NCI-H1436 (cell line): Measurements from ENCODE around the gene TAC3.
"Not testable (repeated sequence)": the region's sequence is repeated elsewhere in the genome, so short reads cannot be mapped to it uniquely, and the experiment has no call there.

Experiments
- DNase-seq: peaks from one replicate; lab custom pipeline; 2025; lab: John Stamatoyannopoulos, UW

The TAC3 gene

DNA sequence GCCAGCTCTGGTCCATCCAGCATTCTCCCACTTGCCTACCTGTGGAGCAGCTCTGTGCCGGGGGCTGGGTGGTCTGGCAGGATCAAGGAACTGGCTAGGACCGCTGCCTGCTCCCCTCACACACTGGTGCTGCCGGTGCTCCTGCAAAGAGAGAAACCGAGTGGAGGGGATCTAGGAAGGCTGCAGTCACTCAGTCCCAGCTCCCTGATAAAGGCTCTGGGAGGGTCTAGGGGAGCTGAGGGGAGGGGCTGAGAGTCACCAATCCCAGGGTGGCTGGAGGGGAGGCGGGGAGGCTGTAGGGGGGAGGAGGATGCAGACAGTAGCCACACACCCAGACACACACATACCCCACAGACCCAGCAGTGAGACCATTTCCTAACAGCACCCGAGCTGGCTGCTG, at the start of gene TAC3:
TAC3 (minus strand) TSS at position 182 of the 400 bp plus-strand sequence. CDS start 732 bp downstream, outside the sequence.
- DNase-seq: no peak

DNA sequence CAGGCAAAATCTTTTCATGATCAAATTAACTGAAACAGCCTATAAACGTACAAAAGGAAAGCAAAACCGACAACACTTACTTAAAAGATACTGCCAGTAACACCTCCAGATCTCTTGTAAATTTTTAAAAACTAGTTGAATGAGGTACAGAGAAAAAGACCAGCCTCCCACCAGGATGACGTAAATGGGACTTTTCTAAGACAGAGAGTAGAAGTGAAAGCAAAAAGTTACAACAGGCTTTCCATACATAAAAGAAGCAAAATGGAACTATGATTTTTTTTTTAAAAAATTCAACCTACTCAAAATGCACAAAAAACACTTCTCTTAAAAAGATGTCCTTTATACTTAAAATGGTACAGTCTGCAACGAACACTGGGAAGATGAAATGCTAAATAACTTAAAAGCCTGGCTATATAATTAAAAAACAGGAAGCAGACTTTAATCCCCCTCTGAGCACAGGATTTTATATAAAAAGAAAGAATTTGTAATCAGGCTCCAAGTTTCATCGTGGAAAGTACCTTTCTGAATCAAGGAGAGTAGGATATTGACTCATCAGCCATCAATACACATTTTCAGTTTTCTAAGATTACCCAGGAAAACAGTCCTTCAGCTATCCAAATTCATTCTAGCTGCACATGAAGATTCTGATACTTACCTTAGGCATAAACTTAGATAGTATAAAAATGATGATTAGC, 47.8 kb upstream of the TAC3 start:
- DNase-seq: no peak

DNA sequence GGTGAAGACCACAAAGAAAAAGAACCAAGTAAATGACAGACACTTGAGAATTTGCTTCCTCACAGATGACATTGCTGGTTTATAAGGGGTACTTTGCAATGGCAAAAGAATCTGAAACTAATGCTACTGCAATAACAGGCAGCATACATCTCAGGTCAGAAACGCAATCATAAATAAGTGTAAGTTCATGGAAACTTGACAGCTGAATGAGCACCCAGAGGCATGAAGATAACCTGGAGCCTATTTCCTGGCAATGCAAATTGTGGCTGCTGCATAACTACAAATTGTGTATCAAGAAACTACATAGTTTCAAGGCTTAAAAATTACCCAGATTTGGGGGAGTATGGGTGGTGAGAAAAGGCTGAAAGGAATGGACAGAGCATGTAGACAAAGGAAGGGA, 42.1 kb upstream of the TAC3 start:
- no peak for DNase-seq

DNA sequence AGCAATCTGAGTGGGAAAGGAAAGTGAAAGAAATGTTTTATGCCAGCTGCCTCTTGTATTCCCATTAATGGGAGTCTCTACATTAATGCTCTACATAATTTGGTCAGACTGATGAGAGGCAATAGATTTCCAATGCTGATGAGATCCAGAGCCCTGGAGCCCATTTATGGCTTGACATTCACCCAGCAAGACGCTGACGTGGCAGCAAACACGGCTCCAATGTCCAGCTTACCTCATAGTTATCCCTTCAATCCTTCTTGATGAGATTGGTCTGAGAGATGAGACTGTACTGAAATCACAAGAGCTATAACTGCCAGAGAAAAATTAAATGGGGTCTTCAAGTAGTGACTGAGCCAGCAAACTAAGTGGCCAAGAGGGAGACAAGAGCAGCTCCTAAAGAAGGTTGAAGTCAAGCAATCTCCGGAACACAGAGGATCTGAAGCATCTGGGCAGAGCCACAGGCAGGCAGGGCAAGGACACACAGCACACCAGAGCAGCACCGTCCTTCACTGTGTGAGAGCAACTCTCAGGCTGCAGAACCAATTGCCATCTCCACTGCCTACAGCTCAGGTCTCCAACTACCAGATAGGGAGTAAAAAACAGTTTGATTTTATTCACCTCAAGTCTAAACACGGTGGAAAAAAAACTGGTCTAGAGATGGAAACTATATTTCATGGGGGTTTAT, 40.9 kb upstream of the TAC3 start:
- no peak for DNase-seq

DNA sequence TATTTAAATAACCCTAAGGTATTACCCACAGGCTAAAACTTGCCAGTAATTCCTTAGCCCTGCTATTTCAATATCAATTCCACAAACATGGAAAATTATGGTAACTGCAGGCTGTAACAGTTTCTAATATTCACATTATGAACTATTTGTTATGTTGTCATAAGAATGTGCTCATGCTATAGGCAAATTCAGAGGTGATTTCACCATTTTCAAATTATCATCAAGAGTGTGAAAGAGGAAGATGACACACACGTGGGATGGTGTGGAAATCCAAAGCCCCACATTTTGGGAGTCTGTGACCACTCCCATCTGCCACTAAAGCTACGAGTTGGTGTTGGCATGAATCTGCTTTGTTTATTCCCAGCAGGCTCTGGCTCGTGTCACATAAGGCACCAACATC, 39.5 kb upstream of the TAC3 start:
- no peak for DNase-seq

DNA sequence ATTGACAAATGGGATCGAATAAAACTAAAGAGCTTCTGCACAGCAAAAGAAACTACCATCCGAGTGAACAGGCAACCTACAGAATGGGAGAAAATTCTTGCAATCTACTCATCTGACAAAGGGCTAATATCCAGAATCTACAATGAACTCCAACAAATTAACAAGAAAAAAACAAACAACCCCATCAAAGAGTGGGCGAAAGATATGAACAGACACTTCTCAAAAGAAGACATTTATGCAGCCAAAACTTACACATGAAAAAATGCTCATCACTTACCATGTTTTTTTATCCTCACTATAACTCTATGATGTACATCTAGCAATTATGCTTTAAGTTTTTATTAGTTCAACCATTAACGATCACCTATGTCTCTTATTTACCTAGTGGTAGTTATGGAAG, 37.6 kb upstream of the TAC3 start:
- DNase-seq: not testable (repeated sequence)

DNA sequence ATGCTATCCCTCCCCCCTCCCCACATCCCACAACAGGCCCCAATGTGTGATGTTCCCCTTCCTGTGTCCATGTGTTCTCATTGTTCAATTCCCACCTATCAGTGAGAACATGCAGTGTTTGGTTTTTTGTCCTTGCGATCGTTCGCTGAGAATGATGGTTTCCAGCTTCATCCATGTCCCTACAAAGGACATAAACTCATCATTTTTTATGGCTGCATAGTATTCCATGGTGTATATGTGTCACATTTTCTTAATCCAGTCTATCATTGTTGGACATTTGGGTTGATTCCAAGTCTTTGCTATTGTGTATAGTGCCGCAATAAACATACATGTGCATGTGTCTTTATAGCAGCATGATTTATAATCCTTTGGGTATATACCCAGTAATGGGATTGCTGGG, 36.8 kb upstream of the TAC3 start:
- DNase-seq: not testable (repeated sequence)

DNA sequence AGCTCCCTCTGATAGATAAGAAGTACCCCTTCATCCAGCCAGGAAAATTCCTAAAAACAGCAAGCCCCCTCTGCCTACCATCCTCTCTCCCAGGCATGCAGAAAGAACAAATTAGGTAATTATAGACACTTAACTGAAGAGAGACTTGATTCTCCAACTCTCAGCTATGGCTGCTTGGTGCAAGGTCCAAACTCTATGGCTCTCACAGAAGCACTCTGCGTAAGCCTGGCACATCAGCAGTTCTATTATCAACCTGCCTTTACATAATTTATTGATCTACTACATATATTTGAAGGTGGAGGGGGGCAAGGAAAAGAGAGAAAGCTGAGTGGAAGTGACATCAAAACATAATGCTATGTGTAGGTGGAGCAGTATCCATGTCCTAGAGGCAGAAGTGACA, 34.7 kb upstream of the TAC3 start:
- no peak for DNase-seq

DNA sequence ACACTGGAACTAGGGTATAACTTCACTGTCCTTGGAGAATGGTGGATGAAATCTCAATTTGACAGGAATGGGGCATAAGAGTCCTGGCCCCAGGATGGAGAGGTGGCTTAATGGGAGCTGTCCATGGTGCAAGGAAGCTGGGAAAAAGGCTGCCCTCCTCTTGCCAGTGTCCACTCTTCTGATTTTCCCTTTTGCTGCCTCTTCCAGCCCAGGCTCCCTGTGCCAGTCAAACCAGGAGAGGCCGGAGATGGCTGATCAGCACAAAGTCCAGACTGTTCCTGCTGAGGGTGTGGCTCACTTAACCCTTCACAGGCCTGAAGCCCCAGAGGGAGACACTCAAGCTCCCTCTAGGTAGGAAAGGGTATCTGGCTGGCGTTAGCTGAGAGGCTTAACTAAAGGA, 33.6 kb upstream of the TAC3 start, which contains the start of gene MYO1A:
MYO1A (minus strand) TSS at position 240 of the 400 bp plus-strand sequence. CDS start 1,806 bp downstream, outside the sequence.
- no peak for DNase-seq

DNA sequence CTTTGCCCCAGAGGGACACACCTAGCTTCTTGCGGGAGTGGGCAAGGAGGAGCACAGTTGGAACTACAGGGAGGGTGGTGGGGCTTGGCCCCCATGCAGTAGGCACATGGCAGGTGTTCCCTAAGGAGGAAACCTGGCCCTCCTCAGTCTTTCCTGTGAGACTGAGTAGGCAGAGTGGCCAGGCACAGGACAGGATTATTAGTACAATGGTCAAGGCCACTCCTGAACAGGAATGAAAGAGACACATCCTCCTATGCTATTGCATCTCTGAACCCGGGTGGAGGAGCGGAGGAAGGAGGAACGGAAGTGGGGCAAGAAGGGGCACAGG, 32.8 kb upstream of the TAC3 start:
- no peak for DNase-seq

DNA sequence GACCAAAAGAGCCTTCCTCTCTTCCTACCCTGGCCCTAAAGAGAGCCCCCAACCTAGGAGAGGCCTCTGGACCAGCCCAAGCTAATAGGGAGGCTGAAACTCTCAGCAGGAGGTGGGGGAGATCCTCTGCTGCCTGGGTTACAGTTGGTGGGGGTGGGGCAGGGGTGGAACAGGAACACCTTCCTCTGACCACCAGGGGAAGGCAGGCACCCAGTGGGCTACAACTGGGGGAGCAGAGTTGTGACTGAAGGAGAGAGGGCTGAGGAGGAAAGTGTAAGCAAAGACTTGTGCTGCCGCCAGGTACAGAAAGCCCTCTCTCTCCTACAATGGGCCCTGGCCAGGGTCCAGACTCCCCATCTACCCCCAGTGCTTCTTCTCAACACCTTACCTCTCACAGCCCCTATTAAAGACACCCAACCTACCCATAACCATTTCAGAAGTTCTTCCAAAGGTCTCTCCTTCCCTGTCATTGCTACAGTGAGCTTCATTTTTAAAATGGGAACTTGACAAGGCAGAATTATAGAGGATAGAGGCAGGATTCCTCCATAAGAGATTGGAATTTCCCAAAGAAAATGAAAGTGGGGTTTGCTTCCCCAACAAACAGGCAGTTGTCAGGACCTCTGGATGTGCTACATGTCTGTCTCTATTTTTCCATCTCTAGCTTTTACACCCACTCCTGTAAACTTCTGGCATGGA, 32.2 kb upstream of the TAC3 start:
- no peak for DNase-seq

DNA sequence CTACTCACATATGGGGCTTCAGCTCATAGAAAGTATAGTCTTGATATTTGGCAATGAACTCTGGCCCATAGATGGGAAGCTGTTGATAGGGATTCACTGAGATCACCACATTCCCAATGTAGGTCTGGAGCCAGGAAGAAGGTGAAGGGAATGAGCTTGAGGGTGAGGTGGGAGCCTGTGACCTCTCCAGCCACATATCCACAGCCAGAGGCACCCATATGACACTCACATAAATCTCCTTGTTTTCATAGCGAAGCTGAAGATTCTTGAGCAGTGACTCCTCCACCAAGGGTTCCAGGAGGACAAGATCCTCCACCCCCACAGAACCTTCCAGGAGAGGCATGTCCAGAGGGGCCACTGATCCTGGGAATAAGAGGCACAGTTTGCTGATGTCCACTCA, 31.7 kb upstream of the TAC3 start:
- DNase-seq: no peak

DNA sequence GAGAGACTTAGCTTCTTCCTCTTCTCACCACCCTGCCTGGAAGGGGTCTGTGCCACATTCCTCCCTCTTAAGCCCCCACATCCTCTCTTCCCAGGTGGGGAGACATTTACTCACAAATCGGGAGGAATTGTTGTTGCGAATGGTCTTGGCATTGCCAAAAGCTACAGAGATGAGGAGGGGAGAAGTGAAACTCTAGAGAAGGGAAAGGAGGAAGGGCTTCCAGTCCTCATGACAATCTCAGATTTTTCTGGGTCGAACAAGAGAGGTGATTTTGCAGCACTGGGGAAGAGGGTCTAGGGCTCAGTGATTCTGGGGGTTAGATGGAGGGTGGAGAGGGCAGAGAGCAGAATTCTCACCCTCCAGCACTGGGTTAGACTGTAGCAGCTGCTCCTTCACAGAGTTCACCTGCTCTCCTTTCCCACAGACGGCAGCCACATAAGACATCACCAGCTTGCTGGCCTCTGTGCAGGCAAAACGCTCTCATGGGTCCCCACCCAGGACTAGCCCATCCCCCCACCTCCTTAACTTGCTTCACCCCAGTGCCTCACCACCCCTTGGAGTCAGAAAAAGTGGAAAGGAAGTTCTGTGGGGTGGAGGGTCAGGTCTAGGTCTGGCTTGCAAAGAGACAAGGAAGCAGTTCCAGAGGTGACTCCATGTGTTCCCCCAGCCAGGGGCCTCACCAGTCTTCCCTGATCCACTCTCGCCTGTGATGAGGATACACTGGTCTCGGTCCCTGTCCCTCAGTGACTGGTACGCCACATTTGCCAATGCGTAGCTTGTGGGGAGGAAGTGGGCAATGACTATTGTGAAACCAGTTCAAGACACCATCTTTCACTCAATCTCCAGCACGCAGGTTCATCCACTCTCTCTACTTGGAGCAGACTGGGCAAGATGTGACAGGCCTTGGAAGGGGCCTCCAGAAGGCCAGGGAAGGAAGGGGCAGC, 30.9 kb upstream of the TAC3 start:
- DNase-seq: no peak

DNA sequence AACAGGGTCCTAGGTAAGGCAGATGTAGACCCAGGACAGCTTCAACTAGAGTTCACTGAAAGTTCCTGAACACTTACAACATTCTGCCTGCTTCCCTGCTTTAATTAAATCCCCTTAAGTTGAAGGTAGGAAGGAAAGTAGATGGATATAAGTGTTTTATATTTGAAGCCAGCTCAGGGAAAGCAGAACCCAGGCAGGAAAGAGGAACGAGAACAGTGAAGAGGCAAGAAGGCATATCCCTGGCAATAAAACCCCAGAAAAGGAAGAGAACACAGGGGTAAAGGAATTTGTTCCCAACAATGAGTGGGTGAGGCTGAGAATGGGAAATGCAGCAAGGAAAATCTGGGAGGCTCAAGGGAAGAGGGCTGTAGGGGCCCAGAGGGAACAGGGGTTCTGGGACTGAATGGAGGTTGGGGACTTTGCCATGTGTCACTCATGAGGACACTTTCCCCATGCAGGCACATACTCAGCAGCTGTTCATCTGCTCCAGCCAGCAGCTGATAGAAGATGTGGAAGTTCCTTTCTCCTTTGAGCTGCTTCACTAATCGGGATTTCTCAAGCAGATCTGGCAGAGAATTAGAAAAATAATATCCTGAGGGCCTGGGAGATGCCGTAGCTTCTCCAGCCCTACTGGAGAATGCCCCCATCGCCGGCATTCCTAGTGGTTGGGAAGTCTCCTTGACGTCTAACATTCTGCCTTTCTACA, 29.9 kb upstream of the TAC3 start:
- no peak for DNase-seq

DNA sequence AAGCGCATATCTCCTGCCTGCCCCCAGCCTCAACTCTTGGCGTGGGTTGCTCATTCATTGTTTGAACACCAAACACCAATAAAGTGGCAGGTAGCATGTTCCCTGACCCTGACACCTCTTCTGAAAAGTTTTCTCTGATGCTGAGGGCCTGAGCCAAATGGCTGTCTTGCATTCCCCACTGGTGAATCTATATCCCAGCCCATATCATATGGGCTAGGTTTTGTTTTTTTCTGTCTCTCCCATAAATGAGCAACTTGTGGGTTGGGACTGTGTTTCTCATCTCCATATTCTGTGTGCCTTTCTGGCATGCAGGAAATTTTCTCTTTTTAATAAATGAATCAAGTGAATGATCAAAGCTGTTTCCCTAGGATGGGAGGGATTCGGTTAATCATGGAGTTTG, 28.6 kb upstream of the TAC3 start:
- no peak for DNase-seq

DNA sequence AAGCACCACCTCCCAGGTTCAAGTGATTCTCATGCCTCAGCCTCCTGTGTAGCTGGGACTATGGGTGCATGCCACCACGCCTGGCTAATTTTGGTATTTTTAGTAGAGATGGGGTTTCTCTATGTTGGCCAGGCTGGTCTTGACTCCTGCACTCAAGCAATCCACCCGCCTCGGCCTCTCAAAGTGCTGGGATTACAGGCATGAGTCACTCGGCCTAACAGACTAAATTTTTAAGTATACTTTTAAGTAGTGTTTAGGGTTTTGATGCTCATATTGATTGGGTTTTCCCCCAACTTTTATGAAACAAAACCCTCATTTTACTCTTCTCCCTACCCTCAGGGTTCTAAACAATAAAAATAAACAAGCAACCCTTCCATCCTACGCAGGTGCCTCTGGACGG, 28.1 kb upstream of the TAC3 start:
- no peak for DNase-seq

DNA sequence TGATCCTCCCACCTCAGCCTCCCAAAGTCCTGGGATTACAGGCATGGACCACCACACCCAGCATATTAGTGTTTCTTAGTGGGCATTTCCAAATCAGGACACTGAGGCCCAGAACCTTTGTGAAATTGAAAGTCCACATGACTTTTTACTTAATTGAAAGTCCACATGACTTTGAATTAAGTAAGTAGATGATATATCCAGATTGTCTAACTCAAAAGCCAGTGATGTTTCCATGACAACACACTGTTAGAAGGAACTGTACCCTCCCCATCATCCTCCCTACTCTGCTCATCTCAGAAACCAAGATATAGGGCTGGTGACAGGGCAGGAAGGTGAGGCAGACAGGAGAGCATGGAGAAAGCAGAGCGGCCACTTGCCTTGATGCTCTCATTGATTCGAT, 26.4 kb upstream of the TAC3 start:
- DNase-seq: no peak

DNA sequence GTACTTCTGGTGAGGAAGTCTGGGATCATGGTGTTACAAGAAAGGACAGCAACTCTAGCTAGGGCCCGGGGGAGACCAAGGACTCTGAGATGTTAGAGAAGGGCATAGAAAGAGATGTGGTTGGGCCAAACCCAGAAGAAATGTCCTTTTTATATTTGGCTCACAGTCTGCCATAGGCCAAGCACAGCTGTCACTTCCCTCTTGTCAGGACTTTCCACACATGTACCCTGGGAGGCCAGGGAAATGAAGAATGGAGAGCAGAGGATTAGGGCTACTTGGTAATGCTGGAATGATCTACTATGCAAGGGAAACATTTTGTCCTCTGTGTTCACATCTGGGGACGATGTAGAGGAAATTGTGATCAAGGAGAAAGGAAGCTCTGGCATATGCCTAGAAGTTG, 24.4 kb upstream of the TAC3 start:
- DNase-seq: no peak

DNA sequence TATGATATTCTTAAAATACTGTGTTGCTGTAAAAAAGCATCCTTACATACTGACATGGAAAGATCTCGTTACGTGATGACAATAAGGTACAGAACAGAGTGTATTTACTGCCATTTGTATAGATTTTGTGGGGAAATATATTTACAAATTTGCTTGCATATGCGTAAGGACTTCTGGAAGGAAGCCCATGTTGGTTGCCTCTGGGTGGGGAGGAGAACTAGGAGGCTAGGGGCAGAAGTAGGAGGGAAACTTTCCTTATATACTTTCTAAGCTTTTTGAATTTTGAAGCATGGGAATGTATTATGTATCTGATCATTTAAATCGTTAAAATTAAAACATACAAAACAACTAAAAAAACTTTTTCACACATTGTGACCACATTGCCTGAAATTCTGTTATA, 23.9 kb upstream of the TAC3 start:
- DNase-seq: no peak

DNA sequence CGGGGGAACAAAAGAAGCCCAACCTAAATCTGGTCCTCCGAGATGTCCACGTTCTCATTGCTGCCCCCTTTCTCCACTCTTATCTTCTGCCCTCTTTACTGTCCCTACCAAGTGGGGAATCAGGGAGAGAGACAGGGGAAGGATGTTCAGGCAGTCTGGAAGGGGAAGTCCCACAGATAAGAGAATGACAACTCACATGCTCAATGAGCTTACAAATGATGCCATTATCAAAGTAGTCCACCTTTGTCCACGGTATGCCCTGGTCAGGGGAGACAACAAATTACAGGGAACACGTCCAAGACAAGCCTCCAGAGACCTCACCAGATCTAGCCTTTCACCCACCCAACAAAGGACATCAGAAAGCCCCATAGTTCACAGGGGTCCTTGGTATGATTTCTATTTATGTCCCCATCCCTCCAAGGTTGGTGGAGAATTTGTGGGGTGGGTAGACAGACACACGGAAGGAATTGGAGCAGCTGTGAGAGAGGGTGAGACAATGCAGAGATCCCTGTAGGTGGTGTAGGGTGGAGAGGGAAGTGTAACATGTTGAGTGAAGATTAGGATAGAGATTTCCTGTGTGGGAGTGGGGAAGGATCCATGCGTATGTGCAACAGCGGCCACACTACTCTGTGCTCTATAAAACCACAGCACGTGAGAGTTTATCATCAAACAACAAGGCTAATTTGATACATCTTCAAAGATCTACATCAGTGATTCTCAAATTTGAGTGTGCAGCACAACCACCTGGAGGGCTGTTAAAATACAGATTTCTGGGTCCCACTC, 22.9 kb upstream of the TAC3 start:
- no peak for DNase-seq

DNA sequence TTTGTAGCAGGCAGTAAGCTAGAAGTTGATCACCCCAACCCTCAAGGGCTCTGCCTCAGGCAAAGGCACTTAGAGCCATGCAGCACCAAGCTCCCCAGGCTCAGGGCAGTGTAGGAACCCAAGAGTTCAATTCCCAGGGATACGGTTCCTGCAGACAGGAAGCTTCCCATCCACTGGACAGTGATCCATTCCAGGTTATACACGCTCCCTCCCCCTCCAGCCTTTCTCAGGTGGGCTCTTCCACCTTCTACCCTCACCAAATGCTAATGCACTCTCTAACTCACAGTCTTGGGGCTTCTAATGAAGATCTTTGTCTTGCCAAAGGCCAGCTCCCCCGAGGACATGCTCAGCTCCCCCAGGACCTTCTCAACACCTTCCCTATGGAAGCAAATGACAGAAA, 20.9 kb upstream of the TAC3 start:
- no peak for DNase-seq
